HepG2 (cell line): Measurements from ENCODE around the gene TNS1. TPM values are rescaled to one million over a fixed set of nuclear protein-coding genes. Genes with fewer than 3 reads are reported as not detected.

Experiments used
- CENPX ChIP-seq: sonication (generic); formaldehyde crosslinking; IDR thresholded peaks from 2 replicates; pipeline ENCODE4 v1.9.0; 2021; ENCODE audit warnings: mild to moderate bottlenecking, missing genetic modification reagents, moderate library complexity
- FIP1L1 ChIP-seq: fragments of 200-400 bp; formaldehyde crosslinking; IDR thresholded peaks from 2 replicates; pipeline ENCODE4 v1.6.1; 2018; ENCODE audit warnings: low read depth, mild to moderate bottlenecking, low read length, moderate library complexity, borderline replicate concordance; ENCODE audit not compliant: insufficient read depth
- GABPA ChIP-seq, 2 experiments: IDR thresholded peaks; 2 replicates each; pipeline ENCODE4 v1.6.1; 2011 to 2016; ENCODE audit warnings: low read depth in 2 of 2, low read length in 1 of 2, missing biosample characterization in 1 of 2, missing genetic modification characterization in 1 of 2
- JUN ChIP-seq: sonication (generic); formaldehyde crosslinking; IDR thresholded peaks from 2 replicates; pipeline ENCODE4 v1.4.0; 2020; ENCODE audit warnings: mild to moderate bottlenecking, missing genetic modification reagents
- JUNB ChIP-seq: sonication (generic); formaldehyde crosslinking; IDR thresholded peaks from 2 replicates; pipeline ENCODE4 v1.8.0; 2022; ENCODE audit warnings: missing genetic modification reagents, mild to moderate bottlenecking, borderline replicate concordance
- KMT2B ChIP-seq: IDR thresholded peaks from 2 replicates; pipeline ENCODE4 v1.6.1; 2016; ENCODE audit warnings: missing genetic modification reagents, missing compliant biosample characterization
- MIER3 ChIP-seq: IDR thresholded peaks from 2 replicates; pipeline ENCODE4 v1.6.1; 2016; ENCODE audit warnings: missing compliant biosample characterization, borderline replicate concordance
- MTF1 ChIP-seq: sonication (generic); formaldehyde crosslinking; IDR thresholded peaks from 2 replicates; pipeline ENCODE4 v1.5.0; 2020; ENCODE audit warnings: missing genetic modification reagents
- NFYC ChIP-seq: IDR thresholded peaks from 2 replicates; pipeline ENCODE4 v1.6.1; 2016; ENCODE audit warnings: missing genetic modification reagents, missing compliant biosample characterization
- RNF2 ChIP-seq: fragments of 450-650 bp; conservative IDR thresholded peaks from 2 replicates; pipeline ENCODE4 v1.6.1; 2016; ENCODE audit warnings: low read depth
- RXRA ChIP-seq: sonication (generic); formaldehyde crosslinking; IDR thresholded peaks from 2 replicates; pipeline ENCODE4 v1.5.1; 2020; ENCODE audit warnings: missing genetic modification reagents
- TCF7L2 ChIP-seq: IDR thresholded peaks from 2 replicates; pipeline ENCODE4 v1.6.1; 2011; ENCODE audit warnings: mild to moderate bottlenecking, low read depth, low read length, moderate library complexity
- TGIF2 ChIP-seq: IDR thresholded peaks from 2 replicates; pipeline ENCODE4 v1.6.1; 2016; ENCODE audit warnings: control low read depth, missing compliant biosample characterization
- TMF1 ChIP-seq: sonication (generic); formaldehyde crosslinking; IDR thresholded peaks from 2 replicates; pipeline ENCODE4 v1.8.1; 2022; ENCODE audit warnings: low read depth, missing genetic modification reagents
- YEATS4 ChIP-seq: sonication (generic); formaldehyde crosslinking; IDR thresholded peaks from 2 replicates; pipeline ENCODE4 v1.4.0; 2020; ENCODE audit warnings: missing genetic modification reagents, borderline replicate concordance
- ZBTB42 ChIP-seq: sonication (generic); formaldehyde crosslinking; IDR thresholded peaks from 2 replicates; pipeline ENCODE4 v1.5.0; 2020; ENCODE audit warnings: mild to moderate bottlenecking, missing genetic modification reagents
- ZFP36L1 ChIP-seq: sonication (generic); formaldehyde crosslinking; IDR thresholded peaks from 2 replicates; pipeline ENCODE4 v1.8.0; 2022; ENCODE audit warnings: mild to moderate bottlenecking, missing genetic modification reagents, moderate library complexity
- ZMAT3 ChIP-seq: sonication (generic); formaldehyde crosslinking; conservative IDR thresholded peaks from 2 replicates; pipeline ENCODE4 v1.7.0; 2021; ENCODE audit warnings: missing genetic modification reagents
- ZNF230 ChIP-seq: sonication (generic); formaldehyde crosslinking; IDR thresholded peaks from 2 replicates; pipeline ENCODE4 v1.4.0; 2020; ENCODE audit warnings: mild to moderate bottlenecking, missing genetic modification reagents
- ZNF605 ChIP-seq: sonication (generic); formaldehyde crosslinking; IDR thresholded peaks from 2 replicates; pipeline ENCODE4 v1.8.0; 2022; ENCODE audit warnings: mild to moderate bottlenecking, missing genetic modification reagents
- ZNF749 ChIP-seq: sonication (generic); formaldehyde crosslinking; IDR thresholded peaks from 2 replicates; pipeline ENCODE4 v1.8.0; 2022; ENCODE audit warnings: mild to moderate bottlenecking, missing genetic modification reagents, moderate library complexity, borderline replicate concordance
- ZNF776 ChIP-seq: sonication (generic); formaldehyde crosslinking; IDR thresholded peaks from 2 replicates; pipeline ENCODE4 v1.4.0; 2020; ENCODE audit warnings: mild to moderate bottlenecking, missing genetic modification reagents
- ZNF782 ChIP-seq: sonication (generic); formaldehyde crosslinking; IDR thresholded peaks from 2 replicates; pipeline ENCODE4 v1.4.0; 2020; ENCODE audit warnings: missing genetic modification reagents, mild to moderate bottlenecking, borderline replicate concordance
- ZNF790 ChIP-seq: sonication (generic); formaldehyde crosslinking; IDR thresholded peaks from 2 replicates; pipeline ENCODE4 v1.8.0; 2022; ENCODE audit warnings: missing genetic modification reagents, mild to moderate bottlenecking, borderline replicate concordance
- polyA plus RNA-seq, 8 experiments: library from polyadenylated mRNA; depleted of rRNA in 3 of 8; stranded (reverse) in 7 of 8; unstranded in 1 of 8; fragments of >200 nt; fragmentation: Illumina TruSeq in 4 of 8; extraction: Trizol in 4 of 8; gene quantifications; 2 replicates each; pipeline versions ENCODE4 v1.2.1 to v1.2.3, GENCODE V29; 2011 to 2016; ENCODE audit warnings: low read depth in 4 of 8, missing spikeins in 1 of 8, mixed read lengths in 1 of 8; ENCODE audit not compliant: insufficient read depth in 1 of 8
- total RNA-seq, 5 experiments: library from RNA; depleted of rRNA; stranded (reverse); fragments of >200 nt; fragmentation: Illumina TruSeq; extraction: Trizol; gene quantifications; 2 replicates each; pipeline ENCODE4 v1.2.3, GENCODE V29; 2016; ENCODE audit warnings: low read depth in 1 of 5
- TF ChIP-seq, protein P1 (sequence below): sonication (generic); formaldehyde crosslinking; IDR thresholded peaks from 2 replicates; pipeline ENCODE4 v1.5.0; 2020; ENCODE audit warnings: missing genetic modification reagents
- TF ChIP-seq, protein P2 (sequence below): sonication (generic); formaldehyde crosslinking; conservative IDR thresholded peaks from 2 replicates; pipeline ENCODE4 v1.4.0; 2020; ENCODE audit warnings: missing genetic modification reagents
- TF ChIP-seq, protein P3 (sequence below): sonication (generic); formaldehyde crosslinking; conservative IDR thresholded peaks from 2 replicates; pipeline ENCODE4 v1.8.0; 2022; ENCODE audit warnings: mild to moderate bottlenecking, moderate library complexity, missing genetic modification reagents

TNS1 gene
- total and polyA plus RNA-seq, 2 of the 13 experiments (the other 11 are each of a cell fraction or from before 2014, with no cell fraction given) = 1.9 to 118 TPM

DNA sequence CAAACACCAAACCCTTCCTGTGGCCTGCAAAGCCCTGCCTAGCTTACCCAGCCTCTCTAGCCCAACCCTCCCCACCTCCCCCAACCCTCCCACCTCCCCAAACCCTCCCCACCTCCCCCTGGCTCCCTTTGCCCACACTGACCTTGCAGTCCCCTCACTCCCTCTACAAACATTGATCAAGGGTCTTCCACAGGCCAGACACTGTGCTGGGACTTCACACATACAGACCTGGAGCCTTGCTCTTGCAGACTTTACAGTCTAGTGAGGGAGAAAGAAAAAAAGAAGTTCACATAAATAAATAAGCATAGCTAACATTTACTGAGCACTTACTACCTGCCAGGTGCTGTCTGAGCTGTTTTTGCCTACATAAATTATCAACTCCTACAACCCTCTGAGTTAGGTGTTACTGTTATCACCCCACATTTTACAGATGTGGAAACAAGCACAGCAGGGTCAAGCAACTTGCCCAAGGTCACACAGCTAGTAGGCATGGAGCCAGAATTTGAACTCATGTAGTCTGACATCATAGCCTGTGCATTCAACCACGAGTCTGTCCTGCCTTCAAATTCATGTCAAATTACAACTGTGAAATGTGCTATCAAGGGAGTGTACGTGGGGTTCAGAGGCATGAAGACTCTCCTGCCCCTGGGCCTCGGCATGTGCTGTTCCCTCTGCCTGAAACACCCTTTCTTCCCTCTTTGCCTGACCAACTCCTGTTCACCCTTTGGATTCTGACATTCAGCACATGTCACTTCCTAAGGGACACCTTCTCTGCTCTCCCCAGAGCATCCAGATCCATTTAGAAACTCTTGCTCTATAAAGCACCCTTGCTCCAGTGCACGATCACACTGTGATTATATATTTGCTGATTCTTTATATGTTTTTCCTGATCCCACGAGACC, 209.9 kb downstream of the TNS1 start (continued):
- TF ChIP-seq TMF1 (CRISPR knock-in tag) = no peak
- TF ChIP-seq RNF2 = no peak
- no peak for TF ChIP-seq GABPA (IDR thresholded peaks at IDR 0.05; ENCODE audit: low read depth, low read length)
- no peak for TF ChIP-seq GABPA (CRISPR knock-in tag; IDR thresholded peaks at IDR 0.05; ENCODE audit: low read depth)
- TF ChIP-seq MIER3 (CRISPR knock-in tag) = no peak
- TF ChIP-seq YEATS4 = no peak
- no peak; the same call in 1 of the 2 replicates for TF ChIP-seq RXRA (CRISPR knock-in tag)
- TF ChIP-seq ZNF605 = no peak
- TF ChIP-seq FIP1L1 = no peak
- TF ChIP-seq, protein P1, sequence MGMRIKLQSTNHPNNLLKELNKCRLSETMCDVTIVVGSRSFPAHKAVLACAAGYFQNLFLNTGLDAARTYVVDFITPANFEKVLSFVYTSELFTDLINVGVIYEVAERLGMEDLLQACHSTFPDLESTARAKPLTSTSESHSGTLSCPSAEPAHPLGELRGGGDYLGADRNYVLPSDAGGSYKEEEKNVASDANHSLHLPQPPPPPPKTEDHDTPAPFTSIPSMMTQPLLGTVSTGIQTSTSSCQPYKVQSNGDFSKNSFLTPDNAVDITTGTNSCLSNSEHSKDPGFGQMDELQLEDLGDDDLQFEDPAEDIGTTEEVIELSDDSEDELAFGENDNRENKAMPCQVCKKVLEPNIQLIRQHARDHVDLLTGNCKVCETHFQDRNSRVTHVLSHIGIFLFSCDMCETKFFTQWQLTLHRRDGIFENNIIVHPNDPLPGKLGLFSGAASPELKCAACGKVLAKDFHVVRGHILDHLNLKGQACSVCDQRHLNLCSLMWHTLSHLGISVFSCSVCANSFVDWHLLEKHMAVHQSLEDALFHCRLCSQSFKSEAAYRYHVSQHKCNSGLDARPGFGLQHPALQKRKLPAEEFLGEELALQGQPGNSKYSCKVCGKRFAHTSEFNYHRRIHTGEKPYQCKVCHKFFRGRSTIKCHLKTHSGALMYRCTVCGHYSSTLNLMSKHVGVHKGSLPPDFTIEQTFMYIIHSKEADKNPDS (CRISPR knock-in tag) = no peak
- no peak for TF ChIP-seq JUN (CRISPR knock-in tag)
- TF ChIP-seq ZNF790 (CRISPR knock-in tag) = no peak
- no peak for TF ChIP-seq KMT2B
- TF ChIP-seq ZNF782 (CRISPR knock-in tag) = no peak
- TF ChIP-seq CENPX (CRISPR knock-in tag) = no peak
- no peak for TF ChIP-seq ZMAT3
- no peak for TF ChIP-seq TCF7L2
- no peak for TF ChIP-seq ZNF749 (CRISPR knock-in tag)
- TF ChIP-seq ZFP36L1 (CRISPR knock-in tag) = no peak
- TF ChIP-seq, protein P2, sequence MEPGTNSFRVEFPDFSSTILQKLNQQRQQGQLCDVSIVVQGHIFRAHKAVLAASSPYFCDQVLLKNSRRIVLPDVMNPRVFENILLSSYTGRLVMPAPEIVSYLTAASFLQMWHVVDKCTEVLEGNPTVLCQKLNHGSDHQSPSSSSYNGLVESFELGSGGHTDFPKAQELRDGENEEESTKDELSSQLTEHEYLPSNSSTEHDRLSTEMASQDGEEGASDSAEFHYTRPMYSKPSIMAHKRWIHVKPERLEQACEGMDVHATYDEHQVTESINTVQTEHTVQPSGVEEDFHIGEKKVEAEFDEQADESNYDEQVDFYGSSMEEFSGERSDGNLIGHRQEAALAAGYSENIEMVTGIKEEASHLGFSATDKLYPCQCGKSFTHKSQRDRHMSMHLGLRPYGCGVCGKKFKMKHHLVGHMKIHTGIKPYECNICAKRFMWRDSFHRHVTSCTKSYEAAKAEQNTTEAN (CRISPR knock-in tag) = no peak
- TF ChIP-seq ZNF776 (CRISPR knock-in tag) = no peak
- TF ChIP-seq, protein P3, sequence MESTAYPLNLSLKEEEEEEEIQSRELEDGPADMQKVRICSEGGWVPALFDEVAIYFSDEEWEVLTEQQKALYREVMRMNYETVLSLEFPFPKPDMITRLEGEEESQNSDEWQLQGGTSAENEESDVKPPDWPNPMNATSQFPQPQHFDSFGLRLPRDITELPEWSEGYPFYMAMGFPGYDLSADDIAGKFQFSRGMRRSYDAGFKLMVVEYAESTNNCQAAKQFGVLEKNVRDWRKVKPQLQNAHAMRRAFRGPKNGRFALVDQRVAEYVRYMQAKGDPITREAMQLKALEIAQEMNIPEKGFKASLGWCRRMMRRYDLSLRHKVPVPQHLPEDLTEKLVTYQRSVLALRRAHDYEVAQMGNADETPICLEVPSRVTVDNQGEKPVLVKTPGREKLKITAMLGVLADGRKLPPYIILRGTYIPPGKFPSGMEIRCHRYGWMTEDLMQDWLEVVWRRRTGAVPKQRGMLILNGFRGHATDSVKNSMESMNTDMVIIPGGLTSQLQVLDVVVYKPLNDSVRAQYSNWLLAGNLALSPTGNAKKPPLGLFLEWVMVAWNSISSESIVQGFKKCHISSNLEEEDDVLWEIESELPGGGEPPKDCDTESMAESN (CRISPR knock-in tag) = no peak
- TF ChIP-seq ZNF230 (CRISPR knock-in tag) = no peak
- TF ChIP-seq MTF1 (CRISPR knock-in tag) = no peak
- TF ChIP-seq JUNB (CRISPR knock-in tag) = no peak
- TF ChIP-seq ZBTB42 (CRISPR knock-in tag) = no peak
- TF ChIP-seq TGIF2 (CRISPR knock-in tag) = no peak
- no peak for TF ChIP-seq NFYC
